Right ventricle myocardium inferior (tissue), 1 donor: ENCODE results near the gene CD9. TPM values are rescaled to one million over a fixed set of nuclear protein-coding genes. Genes with fewer than 3 reads are reported as not detected.
"Not testable (repeated sequence)": the region's sequence is repeated elsewhere in the genome, so short reads cannot be mapped to it uniquely, and the experiment has no call there.

ENCODE experiments used
- ATAC-seq: fragments of 200-7000 bp; cut with Tn5 transposase; one replicate; pipeline ENCODE4 v1.9.1; 2020; ENCODE audit warnings: mild to moderate bottlenecking, moderate library complexity
- DNase-seq: peaks from one replicate; pipeline ENCODE4 v3.0.0; 2021; ENCODE audit errors: missing footprints
- intact Hi-C: fragments of 100-400 bp; cut with DNase I; formaldehyde crosslinking; loops from one replicate; pipeline ENCODE4 v1.11.0; 2022
- total RNA-seq: library from RNA; stranded (reverse); fragmentation: NEBNext Ultra II Directional; extraction: Animal tissue kit (Norgen Biotek cat#: 25700); gene quantifications from one replicate; pipeline ENCODE4 v1.2.1, GENCODE V29; 2021
- donor health status: DM: no; HTN: yes; CAD: no; lungs with severe emphysema.

Gene CD9
- total RNA-seq, 1 donor from 2014 or later = 46.9 TPM

GRCh38 chr12:6177642-6178358 is 22.4 kb upstream of the CD9 start:
- intact Hi-C loops = no loop called here
- no peak for DNase-seq
- no peak for ATAC-seq

GRCh38 chr12:6178981-6179761 is 21.0 kb upstream of the CD9 start:
- ATAC-seq = no peak
- no peak for DNase-seq
- intact Hi-C loops = no loop called here

- peak; percentile 43 for ATAC-seq
- DNase-seq = peak; percentile 81
- intact Hi-C loops = no loop called here
These were observed 19.7 kb upstream of the CD9 start for GRCh38 chr12:6180268-6181051.

- intact Hi-C loops = no loop called here
These were observed 19.0 kb upstream of the CD9 start for GRCh38 chr12:6181166-6181565.

GRCh38 chr12:6181583-6182278 is 18.5 kb upstream of the CD9 start:
- DNase-seq (no peak), ATAC-seq (no peak)
- intact Hi-C loops = no loop called here

More at GRCh38 chr12:6181166-6181565, 19.0 kb upstream of the CD9 start:
- ATAC-seq (no peak), DNase-seq (no peak)

GRCh38 chr12:6182279-6182898 is 17.8 kb upstream of the CD9 start:
- DNase-seq (no peak), ATAC-seq (peak; percentile 63)
- intact Hi-C loops = no loop called here

GRCh38 chr12:6183689-6184428 is 16.3 kb upstream of the CD9 start:
- intact Hi-C loops = no loop called here
- peak; percentile 23 for ATAC-seq
- DNase-seq = no peak

GRCh38 chr12:6185961-6186827 is 14.0 kb upstream of the CD9 start:
- no peak for DNase-seq
- intact Hi-C loops = no loop called here
- ATAC-seq = no peak

GRCh38 chr12:6187948-6188793 is 12.0 kb upstream of the CD9 start:
- intact Hi-C loops = no loop called here
- DNase-seq = no peak

GRCh38 chr12:6189028-6189427 is 11.2 kb upstream of the CD9 start:
- no peak for DNase-seq
- no peak for ATAC-seq
- intact Hi-C loops = no loop called here

More at GRCh38 chr12:6187948-6188793, 12.0 kb upstream of the CD9 start:
- no peak for ATAC-seq

- DNase-seq, ATAC-seq, intact Hi-C loops: not testable (repeated sequence)
These were observed 10.1 kb upstream of the CD9 start for GRCh38 chr12:6189952-6190598.

GRCh38 chr12:6190767-6191530 is 9.3 kb upstream of the CD9 start:
- ATAC-seq, intact Hi-C loops, DNase-seq: not testable (repeated sequence)

- intact Hi-C loops = no loop called here
- ATAC-seq (no peak), DNase-seq (no peak)
These were observed 7.4 kb upstream of the CD9 start for GRCh38 chr12:6192604-6193380.
